Activated B cell treated with CpG ODN at 0.5 μM for 24 hours (primary cell): ENCODE measurements around the gene CERS6. TPM values are rescaled to one million over a fixed set of nuclear protein-coding genes. Genes with fewer than 3 reads are reported as not detected.

Source experiments
- ATAC-seq: fragments of 200-7000 bp; cut with Tn5 transposase; one replicate; pipeline ENCODE4 v1.10.0; 2021; ENCODE audit warnings: low read depth, mild to moderate bottlenecking, moderate library complexity
- CTCF ChIA-PET: fragments of 350-600 bp; sonication (Branson Sonifier 250); formaldehyde crosslinking; loops from one replicate; lab custom pipeline; 2021; ENCODE audit warnings: antibody characterized with exemption; lab: Charles Lee
- POLR2A ChIA-PET: fragments of 350-600 bp; sonication (Branson Sonifier 250); formaldehyde crosslinking; loops from one replicate; lab custom pipeline; 2021; ENCODE audit warnings: antibody characterized with exemption; lab: Charles Lee
- DNase-seq: peaks from one replicate; pipeline ENCODE4 v3.0.0; 2022
- H3K27ac Mint-ChIP-seq: one replicate; pipeline ENCODE4 v1.8.0; 2020; ENCODE audit warnings: mixed read lengths
- H3K27me3 Mint-ChIP-seq: one replicate; pipeline ENCODE4 v1.8.0; 2021; ENCODE audit warnings: mixed read lengths
- H3K36me3 Mint-ChIP-seq: one replicate; pipeline ENCODE4 v1.8.0; 2021; ENCODE audit warnings: low read depth, mixed read lengths
- H3K4me1 Mint-ChIP-seq: one replicate; pipeline ENCODE4 v1.8.0; 2021; ENCODE audit warnings: mixed read lengths
- H3K4me3 Mint-ChIP-seq: one replicate; pipeline ENCODE4 v1.8.0; 2020; ENCODE audit warnings: mild to moderate bottlenecking, mixed read lengths
- H3K9me3 Mint-ChIP-seq: one replicate; pipeline ENCODE4 v1.8.0; 2020; ENCODE audit warnings: mixed read lengths
- intact Hi-C: fragments of 100-400 bp; cut with micrococcal nuclease; formaldehyde crosslinking; loops from one replicate; pipeline ENCODE4 v1.15.1; 2024
- total RNA-seq: library from RNA; stranded (reverse); gene quantifications from 2 replicates; pipeline ENCODE4 v1.2.3, GENCODE V29; 2022
- TF ChIP-seq, protein P1 (sequence below): fragments of 200-600 bp; IDR thresholded peaks from one replicate; pipeline ENCODE4 v1.8.0; 2022; ENCODE audit warnings: antibody characterized with exemption, mild to moderate bottlenecking

The CERS6 gene
- total RNA-seq, 1 donor from 2014 or later = 5.3 TPM

DNA sequence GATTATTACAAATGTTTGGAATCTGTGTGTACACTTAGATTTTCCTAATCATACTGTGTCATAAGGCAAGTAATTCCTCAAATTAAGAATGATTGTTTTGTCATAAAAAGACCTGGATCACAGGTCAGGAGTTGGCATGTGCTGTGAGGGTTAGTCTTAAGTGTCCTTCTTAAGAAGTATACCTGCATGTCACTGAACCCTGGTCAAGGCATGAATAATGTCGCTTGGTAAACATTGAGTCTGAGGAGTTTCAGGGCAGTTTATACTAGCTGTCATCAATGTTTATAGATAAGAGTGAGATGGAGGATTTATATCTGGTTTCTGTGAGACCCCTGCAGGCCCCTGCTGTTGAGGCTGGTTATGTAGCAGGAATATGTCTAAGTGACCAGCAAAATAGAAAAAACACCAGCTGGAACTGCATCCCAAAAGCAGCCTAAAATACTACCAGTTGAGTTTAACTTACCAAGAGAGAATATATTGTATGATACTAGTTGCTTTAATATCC is 234.4 kb downstream of the CERS6 start:
- ChIA-PET POLR2A (no interaction called here), CTCF (interaction anchor here (2.7 kb wide), 1 partner anchor 343 kb away, joined by 14 read pairs; no protein-coding TSS in a partner anchor)
- no peaks in the 10 kb centered on the region for H3K9me3 Mint-ChIP-seq
- H3K27me3 Mint-ChIP-seq = no peaks in the 10 kb centered on the region
- no peaks in the 10 kb centered on the region for H3K4me1 Mint-ChIP-seq
- H3K27ac Mint-ChIP-seq = no peak overlapping the region
- ATAC-seq = no peak
- no peak for DNase-seq
- no peak overlapping the region for H3K4me3 Mint-ChIP-seq
- TF ChIP-seq, protein P1, sequence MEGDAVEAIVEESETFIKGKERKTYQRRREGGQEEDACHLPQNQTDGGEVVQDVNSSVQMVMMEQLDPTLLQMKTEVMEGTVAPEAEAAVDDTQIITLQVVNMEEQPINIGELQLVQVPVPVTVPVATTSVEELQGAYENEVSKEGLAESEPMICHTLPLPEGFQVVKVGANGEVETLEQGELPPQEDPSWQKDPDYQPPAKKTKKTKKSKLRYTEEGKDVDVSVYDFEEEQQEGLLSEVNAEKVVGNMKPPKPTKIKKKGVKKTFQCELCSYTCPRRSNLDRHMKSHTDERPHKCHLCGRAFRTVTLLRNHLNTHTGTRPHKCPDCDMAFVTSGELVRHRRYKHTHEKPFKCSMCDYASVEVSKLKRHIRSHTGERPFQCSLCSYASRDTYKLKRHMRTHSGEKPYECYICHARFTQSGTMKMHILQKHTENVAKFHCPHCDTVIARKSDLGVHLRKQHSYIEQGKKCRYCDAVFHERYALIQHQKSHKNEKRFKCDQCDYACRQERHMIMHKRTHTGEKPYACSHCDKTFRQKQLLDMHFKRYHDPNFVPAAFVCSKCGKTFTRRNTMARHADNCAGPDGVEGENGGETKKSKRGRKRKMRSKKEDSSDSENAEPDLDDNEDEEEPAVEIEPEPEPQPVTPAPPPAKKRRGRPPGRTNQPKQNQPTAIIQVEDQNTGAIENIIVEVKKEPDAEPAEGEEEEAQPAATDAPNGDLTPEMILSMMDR = no peak
- intact Hi-C loops = no loop called here
- peaks cover 13% of the 10 kb centered on the region for H3K36me3 Mint-ChIP-seq

DNA sequence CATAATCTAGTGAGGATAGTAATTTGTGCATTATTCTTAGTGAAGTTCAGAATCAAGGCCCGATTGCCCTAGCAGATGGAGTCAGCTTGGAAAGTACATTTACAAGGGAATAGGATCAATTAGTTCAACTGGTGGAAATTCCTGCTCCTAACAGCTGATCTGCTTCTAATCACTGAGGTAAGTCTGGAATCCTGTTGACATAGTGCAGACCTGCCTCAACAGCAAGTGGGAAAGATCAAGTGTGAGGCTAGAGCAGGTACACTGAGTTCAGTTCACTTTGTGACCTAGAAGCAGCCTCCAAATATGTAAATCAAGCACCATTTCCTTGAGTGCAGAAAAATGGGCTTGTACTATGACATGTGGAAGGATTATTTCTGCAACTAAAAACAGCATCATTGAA is 235.1 kb downstream of the CERS6 start:
- no peaks in the 10 kb centered on the region for H3K27me3 Mint-ChIP-seq
- no peak overlapping the region for H3K4me3 Mint-ChIP-seq
- intact Hi-C loops = no loop called here
- H3K9me3 Mint-ChIP-seq = no peaks in the 10 kb centered on the region
- H3K4me1 Mint-ChIP-seq = no peaks in the 10 kb centered on the region
- ATAC-seq (no peak), DNase-seq (no peak)
- peaks cover 18% of the 10 kb centered on the region for H3K36me3 Mint-ChIP-seq
- CTCF ChIA-PET = interaction anchor here (2.7 kb wide), 1 partner anchor 344 kb away, joined by 14 read pairs; no protein-coding TSS in a partner anchor
- TF ChIP-seq, protein P1 = no peak
- POLR2A ChIA-PET = no interaction called here
- H3K27ac Mint-ChIP-seq = no peak overlapping the region

DNA sequence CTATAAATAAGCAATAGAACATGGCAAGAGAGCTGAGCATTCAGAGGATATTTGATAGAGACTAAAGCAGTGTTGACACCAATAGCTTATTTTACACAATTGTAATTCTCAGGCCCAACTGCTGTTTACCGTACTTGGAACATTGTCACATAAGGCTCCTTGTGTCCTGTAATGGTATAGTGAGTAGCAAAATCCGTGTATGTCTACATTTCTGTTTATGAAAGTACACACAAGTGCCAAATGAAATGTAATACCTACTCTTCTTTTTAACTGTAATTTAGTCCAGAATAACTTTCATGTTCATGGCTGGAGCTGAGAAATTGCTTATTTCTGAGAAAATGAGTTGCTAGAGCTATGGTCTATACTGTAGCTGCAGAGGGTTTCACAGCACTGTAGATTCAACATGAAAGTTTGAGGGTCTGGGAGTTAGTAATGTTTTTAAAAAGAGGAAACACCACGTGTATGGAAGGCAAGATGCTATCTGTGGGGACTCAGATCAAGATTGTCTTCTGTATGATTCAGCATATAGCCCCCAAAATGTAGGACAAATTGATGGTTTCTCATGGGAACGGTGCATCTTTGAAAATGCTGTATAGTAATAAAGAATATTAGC is 236.2 kb downstream of the CERS6 start:
- DNase-seq (no peak), ATAC-seq (no peak)
- Mint-ChIP-seq H3K9me3 (no peaks in the 10 kb centered on the region), H3K27me3 (no peaks in the 10 kb centered on the region), H3K4me1 (no peaks in the 10 kb centered on the region), H3K27ac (no peak overlapping the region), H3K4me3 (no peak overlapping the region), H3K36me3 (peaks cover 25% of the 10 kb centered on the region)
- CTCF ChIA-PET = interaction anchor here (2.7 kb wide), 1 partner anchor 345 kb away, joined by 14 read pairs; no protein-coding TSS in a partner anchor
- POLR2A ChIA-PET = no interaction called here
- TF ChIP-seq, protein P1 = no peak
- intact Hi-C loops = no loop called here

DNA sequence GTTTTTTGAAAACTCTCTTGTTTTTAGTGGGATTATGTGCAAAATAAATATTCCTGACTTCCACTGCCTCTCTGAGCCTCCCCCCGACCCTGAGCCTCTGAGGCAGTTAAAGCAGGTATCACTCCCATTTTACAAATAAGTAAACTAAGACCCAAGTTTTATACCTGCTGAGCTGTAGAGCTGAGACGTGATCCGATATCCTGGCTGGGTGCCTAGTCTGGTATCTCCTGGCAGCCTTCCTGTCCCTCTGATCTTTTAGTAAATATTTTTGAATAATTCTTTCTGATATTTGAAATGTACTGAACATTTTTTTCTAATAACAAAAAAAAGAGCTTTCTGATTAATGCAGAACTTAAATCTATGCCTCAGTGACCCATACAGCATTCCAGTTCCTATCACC is 238.1 kb downstream of the CERS6 start:
- CTCF ChIA-PET = no interaction called here
- Mint-ChIP-seq H3K36me3 (peaks cover 27% of the 10 kb centered on the region), H3K4me1 (no peaks in the 10 kb centered on the region), H3K27me3 (no peaks in the 10 kb centered on the region), H3K27ac (no peak overlapping the region), H3K4me3 (no peak overlapping the region), H3K9me3 (no peaks in the 10 kb centered on the region)
- POLR2A ChIA-PET = no interaction called here
- DNase-seq = no peak
- intact Hi-C loops = no loop called here
- no peak for ATAC-seq
- TF ChIP-seq, protein P1 = no peak

DNA sequence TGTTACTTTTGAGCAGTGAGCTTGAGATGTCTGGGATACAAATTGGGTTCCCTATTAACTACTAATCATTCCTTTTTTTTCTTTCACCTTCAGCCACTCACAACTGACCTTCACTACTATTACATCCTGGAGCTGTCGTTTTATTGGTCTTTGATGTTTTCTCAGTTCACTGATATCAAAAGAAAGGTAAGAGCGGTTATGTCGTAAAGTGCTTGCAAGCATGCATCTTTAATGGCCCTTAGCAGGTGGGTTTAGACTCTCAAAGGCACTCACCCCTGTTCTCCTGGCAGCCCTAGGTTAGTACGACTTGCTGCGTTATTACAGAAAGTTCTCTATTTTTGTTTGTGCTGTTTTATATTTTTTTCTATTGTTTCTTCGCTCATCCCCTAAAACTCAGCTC is 238.8 kb downstream of the CERS6 start:
- no peak for ATAC-seq
- peaks cover 27% of the 10 kb centered on the region for H3K36me3 Mint-ChIP-seq
- no peaks in the 10 kb centered on the region for H3K9me3 Mint-ChIP-seq
- no peak overlapping the region for H3K4me3 Mint-ChIP-seq
- ChIA-PET POLR2A (no interaction called here), CTCF (no interaction called here)
- TF ChIP-seq, protein P1 = no peak
- no peaks in the 10 kb centered on the region for H3K27me3 Mint-ChIP-seq
- no peak overlapping the region for H3K27ac Mint-ChIP-seq
- no peak for DNase-seq
- no peaks in the 10 kb centered on the region for H3K4me1 Mint-ChIP-seq
- intact Hi-C loops = no loop called here
